ENCODE results near the gene C1orf159. TPM values are rescaled to one million over a fixed set of nuclear protein-coding genes. Genes with fewer than 3 reads are reported as not detected.
"Not testable (repeated sequence)": the region's sequence is repeated elsewhere in the genome, so short reads cannot be mapped to it uniquely, and the experiment has no call there.

Gene C1orf159
- total and polyA plus RNA-seq, 12 donors, result 0.55 to 54.3 (median 11.3) TPM

- H3K36me3 ChIP-seq (replicated peaks in 1 of 2), result no peaks in the 10 kb centered on the region
- TF ChIP-seq POLR2A (IDR thresholded peaks at IDR 0.05), result no peak
- TF ChIP-seq, protein P1, sequence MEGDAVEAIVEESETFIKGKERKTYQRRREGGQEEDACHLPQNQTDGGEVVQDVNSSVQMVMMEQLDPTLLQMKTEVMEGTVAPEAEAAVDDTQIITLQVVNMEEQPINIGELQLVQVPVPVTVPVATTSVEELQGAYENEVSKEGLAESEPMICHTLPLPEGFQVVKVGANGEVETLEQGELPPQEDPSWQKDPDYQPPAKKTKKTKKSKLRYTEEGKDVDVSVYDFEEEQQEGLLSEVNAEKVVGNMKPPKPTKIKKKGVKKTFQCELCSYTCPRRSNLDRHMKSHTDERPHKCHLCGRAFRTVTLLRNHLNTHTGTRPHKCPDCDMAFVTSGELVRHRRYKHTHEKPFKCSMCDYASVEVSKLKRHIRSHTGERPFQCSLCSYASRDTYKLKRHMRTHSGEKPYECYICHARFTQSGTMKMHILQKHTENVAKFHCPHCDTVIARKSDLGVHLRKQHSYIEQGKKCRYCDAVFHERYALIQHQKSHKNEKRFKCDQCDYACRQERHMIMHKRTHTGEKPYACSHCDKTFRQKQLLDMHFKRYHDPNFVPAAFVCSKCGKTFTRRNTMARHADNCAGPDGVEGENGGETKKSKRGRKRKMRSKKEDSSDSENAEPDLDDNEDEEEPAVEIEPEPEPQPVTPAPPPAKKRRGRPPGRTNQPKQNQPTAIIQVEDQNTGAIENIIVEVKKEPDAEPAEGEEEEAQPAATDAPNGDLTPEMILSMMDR (IDR thresholded peaks at IDR 0.05), result no peak
- H3K4me1 ChIP-seq (replicated peaks in 1 of 2), result peaks cover 11% of the 10 kb centered on the region in 2 donors
- intact Hi-C loops (cut with DNase I), result no loop called here
- no peak overlapping the region for H3K4me3 ChIP-seq
- WGBS, 4 donors, result 12 to 19% (median 15%) methylated on average over 11 to 24 of the region's 24 CpGs
- no peaks in the 10 kb centered on the region for H3K9me3 ChIP-seq (replicated peaks in 1 of 3)
- peaks cover 58% of the 10 kb centered on the region for H3K27me3 ChIP-seq
- H3K27ac ChIP-seq, result no peak overlapping the region
- DNase-seq, result no peak
Observed at GRCh38 chr1:1058088-1058905, 57.6 kb downstream of the C1orf159 start.

- 65 to 73% (median 69%) methylated on average over 15 of the region's 15 CpGs for WGBS, 4 donors
- H3K9me3 ChIP-seq (replicated peaks in 1 of 3); H3K27ac ChIP-seq; intact Hi-C loops (cut with DNase I); DNase-seq; H3K36me3 ChIP-seq (replicated peaks in 1 of 2); H3K4me3 ChIP-seq: not testable (repeated sequence)
- peaks cover 52% of the 10 kb centered on the region for H3K27me3 ChIP-seq
- H3K4me1 ChIP-seq (replicated peaks in 1 of 2), result peaks cover 11% of the 10 kb centered on the region in 2 donors
Observed at GRCh38 chr1:1057769-1058087, 58.2 kb downstream of the C1orf159 start.

DNA sequence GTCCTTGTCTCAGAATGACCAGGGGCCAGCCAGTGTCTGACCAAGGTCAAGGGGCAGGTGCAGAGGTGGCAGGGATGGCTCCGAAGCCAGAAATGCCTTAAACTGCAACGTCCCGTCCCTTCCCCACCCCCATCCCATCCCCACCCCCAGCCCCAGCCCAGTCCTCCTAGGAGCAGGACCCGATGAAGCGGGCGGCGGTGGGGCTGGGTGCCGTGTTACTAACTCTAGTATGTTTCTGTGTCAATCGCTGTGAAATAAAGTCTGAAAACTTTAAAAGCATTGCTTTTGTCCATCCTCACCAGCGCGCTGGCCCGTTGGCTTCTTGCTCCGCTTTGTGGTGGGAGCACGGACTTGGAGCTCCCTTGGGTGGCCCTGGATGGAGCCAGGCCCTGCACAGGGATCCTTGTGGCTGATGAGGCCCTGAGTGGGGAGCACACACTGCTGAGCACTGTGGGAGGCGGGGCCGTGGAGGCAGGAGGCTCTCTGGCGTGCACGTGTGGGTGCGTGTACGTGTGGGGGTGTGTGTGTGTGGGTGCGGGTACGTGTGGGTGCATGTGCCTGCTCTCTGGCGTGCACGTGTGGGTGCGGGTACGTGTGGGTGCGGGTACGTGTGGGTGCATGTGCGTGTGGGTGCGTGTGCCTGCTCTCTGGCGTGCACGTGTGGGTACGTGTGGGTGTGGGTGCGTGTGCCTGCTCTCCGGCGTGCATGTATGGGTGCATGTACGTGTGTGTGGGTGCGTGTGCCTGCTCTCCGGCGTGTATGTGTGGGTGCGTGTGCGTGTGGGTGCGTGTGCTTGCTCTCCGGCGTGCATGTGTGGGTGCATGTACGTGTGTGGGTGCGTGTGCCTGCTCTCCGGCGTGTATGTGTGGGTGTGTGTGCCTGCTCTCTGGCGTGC, 59.8 kb downstream of the C1orf159 start:
- DNase-seq, result no peak
- no peaks in the 10 kb centered on the region for H3K9me3 ChIP-seq (replicated peaks in 1 of 3)
- H3K36me3 ChIP-seq (replicated peaks in 1 of 2), result no peaks in the 10 kb centered on the region
- peaks cover 40% of the 10 kb centered on the region for H3K27me3 ChIP-seq
- no peak overlapping the region for H3K27ac ChIP-seq
- TF ChIP-seq POLR2A (IDR thresholded peaks at IDR 0.05), result no peak
- TF ChIP-seq, protein P1 (IDR thresholded peaks at IDR 0.05), result no peak
- peaks cover 11% of the 10 kb centered on the region in 2 donors for H3K4me1 ChIP-seq (replicated peaks in 1 of 2)
- H3K4me3 ChIP-seq, result no peak overlapping the region
- intact Hi-C loops (cut with DNase I), result no loop called here
- 77 to 86% (median 82%) methylated on average over 24 to 50 of the region's 50 CpGs for WGBS, 4 donors

GRCh38 chr1:1054971-1055370, 60.9 kb downstream of the C1orf159 start:
- Histone ChIP-seq H3K9me3 (replicated peaks in 1 of 3) (no peaks in the 10 kb centered on the region), H3K27me3 (peaks cover 29% of the 10 kb centered on the region), H3K4me3 (no peak overlapping the region), H3K4me1 (replicated peaks in 1 of 2) (peaks cover 11% of the 10 kb centered on the region in 2 donors), H3K27ac (no peak overlapping the region), H3K36me3 (replicated peaks in 1 of 2) (no peaks in the 10 kb centered on the region)
- no peak for DNase-seq
- WGBS, 4 donors, result 85 to 95% (median 89%) methylated on average over 15 to 23 of the region's 23 CpGs
- intact Hi-C loops (cut with DNase I), result no loop called here
- no peak for TF ChIP-seq POLR2A (IDR thresholded peaks at IDR 0.05)
- TF ChIP-seq, protein P1 (IDR thresholded peaks at IDR 0.05), result no peak
